Loucy (cell line): ENCODE data around the gene CNTN4.

Experiments
- H2AFZ ChIP-seq: fragments of 200-600 bp; sonication (generic); 2 replicates; pipeline ENCODE4 v1.6.0; 2016; ENCODE audit warnings: antibody characterized with exemption, mild to moderate bottlenecking, low read length, moderate library complexity
- H3F3A ChIP-seq: fragments of 200-600 bp; 2 replicates; pipeline ENCODE4 v1.6.0; 2016; ENCODE audit warnings: antibody characterized with exemption, low read depth, mild to moderate bottlenecking
- H3K27me3 ChIP-seq: fragments of 200-600 bp; sonication (generic); 2 replicates; pipeline ENCODE4 v1.6.1; 2014; ENCODE audit warnings: low read length, mild to moderate bottlenecking; ENCODE audit not compliant: insufficient read depth, poor library complexity, severe bottlenecking
- H3K36me3 ChIP-seq: fragments of 200-600 bp; sonication (generic); 2 replicates; pipeline ENCODE4 v1.6.1; 2016; ENCODE audit warnings: low read length; ENCODE audit not compliant: insufficient read depth
- H3K4me1 ChIP-seq: fragments of 200-600 bp; sonication (generic); 2 replicates; pipeline ENCODE4 v1.5.1; 2014; ENCODE audit warnings: low read length, mild to moderate bottlenecking; ENCODE audit not compliant: insufficient read depth, poor library complexity, severe bottlenecking
- H3K4me2 ChIP-seq: fragments of 200-600 bp; sonication (generic); 2 replicates; pipeline ENCODE4 v1.6.0; 2014; ENCODE audit warnings: antibody characterized with exemption, low read length, low read depth, mild to moderate bottlenecking; ENCODE audit not compliant: poor library complexity, severe bottlenecking
- H3K4me3 ChIP-seq: fragments of 200-600 bp; sonication (generic); 2 replicates; pipeline ENCODE4 v1.5.1; 2014; ENCODE audit warnings: low read length, mild to moderate bottlenecking, mixed read lengths; ENCODE audit not compliant: poor library complexity, severe bottlenecking
- H3K79me2 ChIP-seq: fragments of 200-600 bp; sonication (generic); 2 replicates; pipeline ENCODE4 v1.6.1; 2014; ENCODE audit warnings: low read length; ENCODE audit not compliant: insufficient read depth
- H3K9ac ChIP-seq: fragments of 200-600 bp; sonication (generic); 2 replicates; pipeline ENCODE4 v1.6.0; 2014; ENCODE audit warnings: mild to moderate bottlenecking, low read depth, low read length, moderate library complexity; ENCODE audit not compliant: poor library complexity, severe bottlenecking
- H3K9me2 ChIP-seq: fragments of 200-600 bp; sonication (generic); replicated peaks from 2 replicates; pipeline ENCODE4 v1.6.1; 2016; ENCODE audit warnings: low read depth, low read length, mixed read lengths
- H3K9me3 ChIP-seq: fragments of 200-600 bp; sonication (generic); 2 replicates; pipeline ENCODE4 v1.6.1; 2014; ENCODE audit warnings: mild to moderate bottlenecking, antibody characterized with exemption, low read length, low read depth; ENCODE audit not compliant: insufficient read depth
- H4K20me1 ChIP-seq: fragments of 200-600 bp; sonication (generic); 2 replicates; pipeline ENCODE4 v1.6.0; 2014; ENCODE audit warnings: antibody characterized with exemption, low read length, mild to moderate bottlenecking; ENCODE audit not compliant: insufficient read depth, poor library complexity, severe bottlenecking
- CTCF ChIP-seq: fragments of 200-600 bp; sonication (generic); conservative IDR thresholded peaks from 2 replicates; pipeline ENCODE4 v1.5.1; 2014; ENCODE audit warnings: mild to moderate bottlenecking, antibody characterized with exemption, low read length
- EZH2phosphoT487 ChIP-seq: fragments of 200-600 bp; IDR thresholded peaks from 2 replicates; pipeline ENCODE4 v1.6.1; 2018; ENCODE audit warnings: antibody characterized with exemption, mild to moderate bottlenecking, moderate library complexity, borderline replicate concordance

CNTN4 gene

GRCh38 chr3:3031326-3031725 is 932.7 kb downstream of the CNTN4 start:
- H3K27me3 ChIP-seq: no peaks in the 10 kb centered on the region
- no peak overlapping the region for H3K9ac ChIP-seq

GRCh38 chr3:3037156-3037555 is 938.5 kb downstream of the CNTN4 start:
- Histone ChIP-seq H4K20me1 (no peaks in the 10 kb centered on the region), H3K4me1 (no peaks in the 10 kb centered on the region), H3K4me3 (no peak overlapping the region), H3K9me2 (no peaks in the 10 kb centered on the region), H3K9ac (no peak overlapping the region), H3K36me3 (no peaks in the 10 kb centered on the region), H3K9me3 (no peaks in the 10 kb centered on the region), H2AFZ (no peak overlapping the region), H3K79me2 (no peaks in the 10 kb centered on the region), H3K4me2 (no peak overlapping the region), H3K27me3 (no peaks in the 10 kb centered on the region), H3F3A (no peaks in the 10 kb centered on the region)
- TF ChIP-seq CTCF: no peak
- TF ChIP-seq EZH2phosphoT487: no peak

More at GRCh38 chr3:3031326-3031725, 932.7 kb downstream of the CNTN4 start:
- no peaks in the 10 kb centered on the region for H3F3A ChIP-seq
- H3K4me3 ChIP-seq: no peak overlapping the region
- no peak overlapping the region for H3K4me2 ChIP-seq
- H3K9me2 ChIP-seq: no peaks in the 10 kb centered on the region
- H3K79me2 ChIP-seq: no peaks in the 10 kb centered on the region
- H3K4me1 ChIP-seq: peaks cover 7% of the 10 kb centered on the region
- H4K20me1 ChIP-seq: no peaks in the 10 kb centered on the region
- H3K9me3 ChIP-seq: no peaks in the 10 kb centered on the region
- H2AFZ ChIP-seq: no peak overlapping the region
- H3K36me3 ChIP-seq: no peaks in the 10 kb centered on the region
- TF ChIP-seq CTCF (no peak), EZH2phosphoT487 (no peak)

DNA sequence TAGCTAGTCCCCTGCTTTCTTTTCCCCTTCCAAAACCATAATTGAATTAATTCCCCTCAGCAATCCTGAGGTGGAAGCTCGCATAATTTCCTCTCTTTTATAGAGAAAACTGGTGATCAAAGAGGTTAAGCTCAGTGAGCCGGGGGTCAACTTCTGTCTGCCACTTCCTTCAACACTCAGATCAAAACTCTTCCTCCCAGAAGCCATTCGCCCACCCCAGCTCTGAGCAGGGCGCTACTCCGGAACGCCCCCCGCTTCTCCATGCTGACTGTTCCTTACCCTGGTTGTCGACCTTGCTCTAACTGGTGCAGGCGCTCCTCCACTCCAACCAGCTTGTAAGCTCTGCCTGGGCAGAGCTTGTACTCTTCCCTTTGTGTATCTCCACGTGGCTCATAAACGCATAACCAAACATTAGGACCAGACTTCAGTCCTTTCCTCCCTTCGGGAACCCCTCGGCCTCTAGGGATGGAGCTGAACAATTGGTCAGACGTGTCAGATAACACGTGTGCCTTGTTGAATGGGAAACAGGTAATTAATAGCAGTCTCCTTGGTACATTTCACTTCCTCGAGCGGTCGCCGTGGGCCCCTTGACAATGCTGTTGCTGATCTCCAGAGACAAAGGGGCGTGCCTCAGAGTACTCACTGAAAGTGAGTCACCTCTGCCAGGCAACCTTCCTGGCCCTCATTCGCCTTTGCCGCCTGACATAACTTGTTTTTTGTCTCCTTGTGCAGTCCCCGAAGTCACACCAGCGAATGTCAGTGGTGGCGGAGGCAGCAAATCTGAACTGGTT is 939.7 kb downstream of the CNTN4 start:
- Histone ChIP-seq H3K9ac (no peak overlapping the region), H3K4me3 (no peak overlapping the region), H3K27me3 (no peaks in the 10 kb centered on the region), H3K9me2 (no peaks in the 10 kb centered on the region), H3K36me3 (no peaks in the 10 kb centered on the region), H3K9me3 (no peaks in the 10 kb centered on the region), H3K79me2 (no peaks in the 10 kb centered on the region), H4K20me1 (no peaks in the 10 kb centered on the region), H3K4me1 (no peaks in the 10 kb centered on the region), H3K4me2 (no peak overlapping the region), H3F3A (no peaks in the 10 kb centered on the region), H2AFZ (no peak overlapping the region)
- TF ChIP-seq EZH2phosphoT487: no peak
- TF ChIP-seq CTCF: no peak
